UCSD-AML1 (cell line): Measurements from ENCODE around the gene PARD6G.

ENCODE experiments used
- DNase-seq: peaks from one replicate; lab custom pipeline; 2025; ENCODE audit not compliant: unreplicated experiment; lab: John Stamatoyannopoulos, UW

PARD6G gene

DNA sequence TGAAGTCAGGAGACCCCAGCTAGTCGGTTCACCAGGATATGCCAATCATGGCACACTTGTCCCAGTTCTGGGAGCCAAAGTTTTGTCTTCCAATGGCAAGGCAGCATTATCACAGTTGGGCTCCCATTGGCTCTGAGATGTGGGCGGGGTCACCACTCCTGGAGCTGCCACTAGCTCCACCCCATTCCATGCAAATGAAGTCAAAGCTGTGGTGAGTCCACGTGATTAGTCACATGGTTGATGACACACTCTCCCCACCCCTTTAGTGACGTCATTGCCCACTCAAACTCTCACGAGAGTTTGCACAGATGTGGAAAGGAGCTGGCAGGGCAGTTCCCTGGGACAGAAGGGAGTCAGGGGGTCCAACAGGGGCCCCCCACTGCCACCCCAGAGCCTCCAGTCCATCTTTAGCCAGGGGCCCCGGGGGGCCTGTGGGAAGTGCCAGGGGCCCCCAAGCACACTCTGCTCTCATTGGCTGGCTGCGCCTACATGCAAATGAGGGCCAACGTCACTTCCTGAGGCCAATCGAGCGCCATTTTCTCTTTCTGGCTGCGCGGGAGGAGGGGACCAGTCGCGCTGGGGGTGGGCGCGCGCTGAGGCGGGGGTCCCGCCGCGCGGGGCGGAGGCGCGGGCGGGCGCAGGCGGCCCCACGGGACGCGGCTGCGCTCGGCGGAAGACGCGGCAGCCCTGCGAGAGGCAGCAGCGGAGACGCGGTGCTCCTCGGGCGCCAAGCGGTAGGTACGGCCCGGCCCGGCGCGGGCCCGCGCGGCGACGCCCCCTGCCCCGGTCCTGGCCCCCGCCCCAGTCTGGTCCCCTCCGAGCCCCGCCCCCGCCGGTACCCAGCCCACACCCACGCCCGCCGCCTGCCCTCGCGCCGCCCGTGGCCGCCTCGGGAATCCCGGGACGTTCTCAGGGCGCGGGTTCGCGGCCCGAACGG, 138.3 kb downstream of the PARD6G start, which contains the start of gene ADNP2:
Gene ADNP2 (plus strand): TSS at position 524 of the 937 bp plus-strand sequence. CDS start 8,281 bp downstream, outside the sequence.
- peak; percentile 91 for DNase-seq

DNA sequence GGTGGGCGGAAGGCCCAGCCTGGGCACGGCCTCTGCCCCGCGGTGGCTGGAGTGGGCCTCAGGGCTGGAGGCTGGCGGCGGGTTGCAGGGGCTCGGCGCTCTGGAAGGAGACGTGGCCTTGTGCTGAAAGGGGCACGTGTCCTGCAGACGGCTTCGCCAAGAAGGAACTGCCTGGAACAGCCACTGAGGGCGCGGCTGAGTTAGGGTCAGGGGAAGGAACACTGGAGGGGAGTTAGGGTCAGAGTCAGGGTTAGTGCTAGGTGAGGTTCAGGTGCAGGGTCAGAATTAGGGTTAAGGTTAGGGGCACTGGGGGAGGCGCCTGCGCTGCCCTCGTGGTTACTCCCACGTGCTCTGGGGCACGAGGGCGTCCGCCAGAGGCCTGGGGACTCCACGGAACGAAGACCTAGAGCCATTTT, 139.2 kb downstream of the PARD6G start:
- no peak for DNase-seq

DNA sequence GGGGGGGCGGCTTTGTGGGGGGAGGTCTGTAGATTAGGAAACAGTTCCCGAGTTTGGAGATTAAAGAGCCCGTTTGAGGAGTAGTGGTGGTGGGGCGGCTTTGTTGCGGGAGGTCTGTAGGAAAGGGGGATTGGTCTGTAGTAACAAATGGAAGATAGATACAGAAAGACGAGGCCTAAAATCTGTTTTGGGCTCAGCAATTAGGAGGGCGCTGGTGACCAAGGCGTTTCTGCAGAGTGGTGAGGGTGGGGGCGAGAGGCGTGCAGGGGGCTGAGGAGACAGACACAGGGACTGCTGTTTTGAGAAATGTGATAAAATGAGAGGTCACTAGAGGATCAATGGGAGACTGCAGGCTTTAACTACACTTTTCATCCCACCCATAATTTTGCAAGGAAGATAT, 139.9 kb downstream of the PARD6G start:
- no peak for DNase-seq
